C4-2B (cell line): Measurements from ENCODE around the gene FEM1A.
"Not testable (repeated sequence)": the region's sequence is repeated elsewhere in the genome, so short reads cannot be mapped to it uniquely, and the experiment has no call there.

Experiments
- H3K27ac ChIP-seq: fragments of 450-650 bp; 2 replicates; pipeline ENCODE4 v1.5.1; 2017
- ZFX ChIP-seq: fragments of 450-650 bp; IDR thresholded peaks from 2 replicates; pipeline ENCODE4 v1.6.1; 2017
- TF ChIP-seq, protein P1 (sequence below): fragments of 450-650 bp; conservative IDR thresholded peaks from 2 replicates; pipeline ENCODE4 v1.5.1; 2017; ENCODE audit warnings: mild to moderate bottlenecking

The FEM1A gene, protein sequence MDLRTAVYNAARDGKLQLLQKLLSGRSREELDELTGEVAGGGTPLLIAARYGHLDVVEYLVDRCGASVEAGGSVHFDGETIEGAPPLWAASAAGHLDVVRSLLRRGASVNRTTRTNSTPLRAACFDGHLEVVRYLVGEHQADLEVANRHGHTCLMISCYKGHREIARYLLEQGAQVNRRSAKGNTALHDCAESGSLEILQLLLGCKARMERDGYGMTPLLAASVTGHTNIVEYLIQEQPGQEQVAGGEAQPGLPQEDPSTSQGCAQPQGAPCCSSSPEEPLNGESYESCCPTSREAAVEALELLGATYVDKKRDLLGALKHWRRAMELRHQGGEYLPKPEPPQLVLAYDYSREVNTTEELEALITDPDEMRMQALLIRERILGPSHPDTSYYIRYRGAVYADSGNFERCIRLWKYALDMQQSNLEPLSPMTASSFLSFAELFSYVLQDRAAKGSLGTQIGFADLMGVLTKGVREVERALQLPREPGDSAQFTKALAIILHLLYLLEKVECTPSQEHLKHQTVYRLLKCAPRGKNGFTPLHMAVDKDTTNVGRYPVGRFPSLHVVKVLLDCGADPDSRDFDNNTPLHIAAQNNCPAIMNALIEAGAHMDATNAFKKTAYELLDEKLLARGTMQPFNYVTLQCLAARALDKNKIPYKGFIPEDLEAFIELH

DNA sequence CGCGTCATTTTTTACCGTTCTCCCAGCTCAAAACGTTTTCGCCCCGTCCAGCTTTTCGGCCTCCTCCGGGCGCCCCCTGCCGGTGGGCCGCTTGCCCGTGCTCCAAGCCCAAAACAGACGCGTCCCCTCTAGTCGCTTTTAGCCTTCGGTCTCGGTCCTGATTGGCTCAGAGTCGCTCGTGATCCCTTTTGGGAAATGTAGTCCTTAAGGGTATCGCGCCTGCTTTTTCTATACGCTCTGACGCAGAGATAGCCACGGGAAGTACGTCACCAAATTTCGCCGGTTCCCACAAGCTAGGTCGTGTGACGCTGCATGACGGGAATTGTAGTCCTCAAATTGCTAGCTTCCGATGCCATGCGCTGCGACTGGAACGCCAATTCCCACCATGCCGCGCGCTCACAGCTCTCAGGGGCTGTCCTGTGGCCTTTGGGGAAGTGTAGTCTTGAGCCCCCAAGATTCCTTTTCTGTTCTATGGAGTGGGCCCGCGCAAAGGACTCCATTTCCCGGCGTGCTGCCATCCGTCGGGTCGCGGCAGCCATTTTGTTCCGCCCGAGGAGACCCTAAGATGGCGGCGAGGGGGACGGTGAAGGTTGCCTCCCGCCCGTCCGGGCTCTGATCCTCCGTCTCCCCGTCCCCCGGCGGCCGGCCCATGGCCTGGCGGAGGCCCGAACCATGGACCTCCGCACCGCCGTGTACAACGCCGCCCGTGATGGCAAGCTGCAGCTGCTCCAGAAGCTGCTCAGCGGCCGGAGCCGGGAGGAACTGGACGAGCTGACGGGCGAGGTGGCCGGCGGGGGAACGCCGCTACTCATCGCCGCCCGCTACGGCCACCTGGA lies at the start of gene FEM1A:
TSS of gene FEM1A (plus strand) at position 552 of the 836 bp plus-strand sequence. CDS start at position 673, 121 bp downstream.
- peak within 1 kb of the TSS; percentile 96 for H3K27ac ChIP-seq
- TF ChIP-seq, protein P1, sequence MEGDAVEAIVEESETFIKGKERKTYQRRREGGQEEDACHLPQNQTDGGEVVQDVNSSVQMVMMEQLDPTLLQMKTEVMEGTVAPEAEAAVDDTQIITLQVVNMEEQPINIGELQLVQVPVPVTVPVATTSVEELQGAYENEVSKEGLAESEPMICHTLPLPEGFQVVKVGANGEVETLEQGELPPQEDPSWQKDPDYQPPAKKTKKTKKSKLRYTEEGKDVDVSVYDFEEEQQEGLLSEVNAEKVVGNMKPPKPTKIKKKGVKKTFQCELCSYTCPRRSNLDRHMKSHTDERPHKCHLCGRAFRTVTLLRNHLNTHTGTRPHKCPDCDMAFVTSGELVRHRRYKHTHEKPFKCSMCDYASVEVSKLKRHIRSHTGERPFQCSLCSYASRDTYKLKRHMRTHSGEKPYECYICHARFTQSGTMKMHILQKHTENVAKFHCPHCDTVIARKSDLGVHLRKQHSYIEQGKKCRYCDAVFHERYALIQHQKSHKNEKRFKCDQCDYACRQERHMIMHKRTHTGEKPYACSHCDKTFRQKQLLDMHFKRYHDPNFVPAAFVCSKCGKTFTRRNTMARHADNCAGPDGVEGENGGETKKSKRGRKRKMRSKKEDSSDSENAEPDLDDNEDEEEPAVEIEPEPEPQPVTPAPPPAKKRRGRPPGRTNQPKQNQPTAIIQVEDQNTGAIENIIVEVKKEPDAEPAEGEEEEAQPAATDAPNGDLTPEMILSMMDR: peak; percentile 100
- TF ChIP-seq ZFX: no peak

DNA sequence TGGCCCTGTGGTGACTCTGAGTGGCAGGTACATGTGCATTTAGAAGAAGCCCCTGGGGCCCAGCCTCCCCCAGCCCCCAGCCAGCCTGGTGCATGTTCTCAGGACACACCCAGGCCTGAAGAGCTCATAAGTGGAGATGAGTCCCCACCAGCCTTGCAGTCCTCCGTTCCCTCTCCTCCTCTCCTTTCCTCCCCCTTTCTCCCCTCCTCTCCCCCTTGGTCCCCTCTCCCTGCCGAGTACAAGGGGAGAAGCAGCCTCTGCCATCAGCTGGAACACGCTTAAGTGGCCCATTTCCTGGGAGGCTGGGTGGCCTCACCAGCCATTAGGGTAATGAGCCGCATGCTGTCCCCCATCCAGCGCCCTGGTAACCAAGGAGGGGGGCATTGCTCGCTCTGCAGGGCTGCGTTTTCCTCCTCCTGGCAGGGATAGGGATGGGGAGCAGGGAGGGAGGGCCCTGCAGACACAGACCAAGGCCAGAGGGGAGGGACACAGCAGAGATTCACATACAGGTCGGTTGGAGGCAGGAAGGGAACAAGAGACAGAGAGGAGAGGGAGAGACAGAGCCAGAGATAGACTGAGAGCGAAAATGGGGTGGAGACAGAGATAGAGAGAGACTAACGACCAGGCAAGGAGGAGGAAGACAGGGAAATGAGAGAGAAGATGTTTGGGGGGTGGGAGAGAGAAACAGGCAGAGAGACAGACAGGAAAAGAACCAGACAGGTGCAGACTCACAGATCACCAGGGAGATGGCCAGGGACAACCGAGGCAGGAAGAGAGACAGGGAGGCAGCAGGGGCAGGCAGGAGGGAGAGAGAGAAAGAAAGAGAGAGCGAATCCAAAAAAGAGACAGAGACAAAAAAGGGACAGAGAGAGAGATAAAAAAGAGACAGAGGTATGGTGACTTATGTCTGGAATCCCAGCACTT lies 48.5 kb upstream of the FEM1A start:
- H3K27ac ChIP-seq: no peak overlapping the region
- TF ChIP-seq, protein P1: no peak
- TF ChIP-seq ZFX: no peak

DNA sequence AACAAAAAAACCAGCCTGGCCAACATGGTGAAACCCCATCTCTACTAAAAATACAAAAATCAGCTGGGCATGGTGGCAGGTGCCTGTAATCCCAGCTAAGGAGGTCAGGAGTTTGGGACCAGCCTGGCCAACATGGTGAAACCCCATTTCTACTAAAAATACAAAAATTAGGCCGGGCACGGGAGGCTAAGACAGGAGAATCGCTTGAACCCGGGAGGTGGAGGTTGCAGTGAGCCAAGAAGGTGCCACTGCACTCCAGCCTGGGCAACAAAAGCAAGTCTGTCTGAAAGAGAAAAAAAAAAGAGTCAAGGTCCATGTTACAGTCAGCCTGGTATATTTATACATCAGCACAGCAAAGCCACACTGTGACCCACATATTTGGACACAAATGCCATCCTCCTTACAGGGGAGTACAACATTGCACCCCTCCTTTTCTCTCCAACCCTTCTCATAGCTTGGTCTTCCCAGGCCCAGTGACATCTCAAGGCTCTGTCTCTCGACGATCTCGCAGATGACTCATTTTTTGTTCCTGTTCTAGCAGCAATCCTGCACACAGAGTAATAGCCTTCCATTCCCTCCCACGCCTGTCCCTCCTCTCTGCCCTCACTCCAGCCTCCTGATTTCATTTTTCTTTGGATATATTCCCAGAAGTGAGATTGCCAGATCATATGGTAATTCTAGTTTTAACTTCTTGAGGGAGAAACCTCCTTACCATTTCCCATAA lies 46.9 kb upstream of the FEM1A start:
- no peak for TF ChIP-seq ZFX
- TF ChIP-seq, protein P1: no peak
- H3K27ac ChIP-seq: peak overlapping the region; percentile 28; the same call in 1 of the 2 replicates

DNA sequence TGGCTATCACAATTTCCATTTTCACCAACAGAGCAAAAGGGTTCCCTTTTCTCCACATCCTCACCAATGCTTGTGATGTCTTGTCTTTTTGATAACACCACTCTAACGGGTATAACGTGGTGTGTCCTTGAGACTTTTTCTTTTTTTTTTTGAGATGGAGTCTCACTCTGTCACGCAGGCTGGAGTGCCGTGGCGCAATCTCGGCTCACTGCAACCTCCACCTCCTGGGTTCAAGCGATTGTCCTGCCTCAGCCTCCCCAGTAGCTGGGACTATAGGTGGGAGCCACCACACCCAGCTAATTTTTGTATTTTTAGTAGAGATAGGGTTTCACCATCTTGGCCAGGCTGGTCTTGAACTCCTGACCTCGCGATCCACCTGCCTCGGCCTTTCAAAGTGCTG lies 46.4 kb upstream of the FEM1A start:
- H3K27ac ChIP-seq: not testable (repeated sequence)

DNA sequence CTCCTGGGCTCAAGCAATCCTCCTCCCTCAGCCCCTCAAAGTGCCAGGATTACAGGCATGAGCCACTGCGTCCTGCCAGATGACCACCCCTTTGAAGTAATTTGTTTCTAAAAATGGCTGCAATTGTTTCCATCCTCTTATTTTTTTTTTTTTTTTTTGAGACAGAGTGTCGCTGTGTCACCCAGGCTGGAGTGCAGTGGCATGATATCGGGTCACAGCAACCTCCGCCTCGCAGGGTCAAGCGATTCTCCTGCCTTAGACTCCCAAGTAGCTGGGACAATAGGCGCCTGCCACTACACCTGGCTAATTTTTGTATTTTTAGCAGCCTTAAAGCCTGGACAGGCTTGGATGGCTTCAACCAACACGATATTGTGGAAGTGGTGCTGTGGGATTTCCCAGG lies 45.5 kb upstream of the FEM1A start:
- no peak overlapping the region for H3K27ac ChIP-seq
- TF ChIP-seq, protein P1: no peak
- TF ChIP-seq ZFX: no peak

DNA sequence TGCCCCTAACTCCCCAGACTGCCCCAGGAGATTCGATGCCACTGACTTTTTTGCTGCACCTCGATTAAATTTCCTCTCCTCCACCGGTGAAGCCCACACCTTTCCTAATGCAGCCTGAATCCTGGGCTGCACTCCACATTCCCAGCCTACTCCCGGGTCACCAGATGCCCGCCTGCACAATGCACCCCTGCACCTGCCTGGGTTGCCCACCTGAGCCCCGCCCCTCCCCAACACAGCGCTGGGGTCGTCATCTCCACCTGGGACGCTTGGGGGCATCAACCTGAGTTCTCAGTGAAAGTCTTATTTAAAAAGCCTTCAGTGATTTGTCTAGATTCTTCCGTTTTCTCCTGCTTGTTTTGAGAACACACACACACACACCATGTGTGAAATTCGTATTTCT lies 43.3 kb upstream of the FEM1A start:
- H3K27ac ChIP-seq: no peak overlapping the region
- TF ChIP-seq, protein P1: no peak
- no peak for TF ChIP-seq ZFX
